ENCODE data around the gene CIRBP.

- TF ChIP-seq EZH2 (IDR thresholded peaks at IDR 0.05; ENCODE audit: insufficient read depth, low read length) (no peak), CTCF (IDR thresholded peaks at IDR 0.05; ENCODE audit: insufficient read depth, low read depth, low read length) (no peak)
Measured at GRCh38 chr19:1245494-1246264, 23.5 kb upstream of the CIRBP start.

Data from astrocyte (in vitro differentiated cells and primary cell).